Fibroblast of skin of left quadriceps (primary cell): ENCODE measurements around the gene CLEC20A.
A peak's percentile ranks its signal among the peaks of the same experiment; 100 is the strongest.

Source experiments
- DNase-seq, 2 experiments: peaks; one replicate each; pipeline ENCODE4 v3.0.0-alpha.2; 2013; ENCODE audit warnings: low read depth in 2 of 2

Gene CLEC20A

GRCh38 chr1:178472531-178472930, 24.2 kb downstream of the CLEC20A start:
- DNase-seq = no peak

DNA sequence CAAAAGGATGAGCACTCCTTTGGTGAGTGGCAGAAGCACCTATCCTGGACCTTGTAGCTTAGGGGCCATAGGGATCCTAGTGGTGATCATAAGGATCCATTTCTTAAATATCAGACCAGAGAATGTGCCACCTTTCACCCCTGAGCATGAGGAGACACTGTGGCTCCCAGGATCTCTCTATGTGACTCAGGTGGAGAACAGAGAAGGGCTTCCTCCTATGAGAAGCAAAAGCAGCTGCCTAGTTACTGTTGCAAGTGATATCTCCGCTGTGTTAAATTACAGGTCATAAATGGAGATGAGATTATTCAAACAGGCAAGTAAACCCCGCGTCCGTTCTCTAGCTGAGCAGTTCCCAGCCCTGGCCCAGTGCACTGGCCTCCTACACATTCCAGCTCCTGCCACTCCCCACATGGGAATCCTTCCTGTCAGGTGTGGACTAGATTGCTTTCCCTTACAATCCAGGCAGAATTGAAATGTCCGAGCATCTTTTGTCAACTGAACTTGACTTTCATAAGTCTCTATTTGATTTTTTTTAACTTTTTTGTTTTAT, 26.3 kb downstream of the CLEC20A start:
- no peak for DNase-seq

DNA sequence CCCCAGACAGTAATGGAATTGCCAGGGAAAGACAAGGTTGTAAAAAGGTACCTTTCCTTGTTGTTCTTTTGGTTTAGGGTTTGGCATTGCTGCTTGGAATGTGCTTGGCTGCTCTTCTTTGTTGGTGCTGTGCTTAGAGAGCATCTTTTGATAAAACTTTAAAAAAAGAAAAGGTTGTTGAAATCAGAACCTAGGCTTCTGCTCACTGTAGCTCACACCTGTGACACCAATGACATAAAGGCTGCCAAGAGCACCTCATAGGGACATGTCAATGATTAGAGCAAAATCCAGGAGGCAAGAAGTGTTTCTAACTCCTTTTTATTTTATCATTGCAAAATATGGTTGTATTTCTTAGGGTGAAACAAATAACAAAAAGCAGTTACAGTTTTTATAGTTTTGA, 28.9 kb downstream of the CLEC20A start:
- DNase-seq = no peak

GRCh38 chr1:178465011-178465410, 31.8 kb downstream of the CLEC20A start:
- DNase-seq = peak; percentile 36 to 38

- no peak for DNase-seq
Measured at GRCh38 chr1:178464566-178464965, 32.2 kb downstream of the CLEC20A start.

GRCh38 chr1:178464141-178464540, 32.6 kb downstream of the CLEC20A start:
- DNase-seq = no peak

- DNase-seq = no peak
Measured at GRCh38 chr1:178461701-178462100, 35.1 kb downstream of the CLEC20A start.

DNA sequence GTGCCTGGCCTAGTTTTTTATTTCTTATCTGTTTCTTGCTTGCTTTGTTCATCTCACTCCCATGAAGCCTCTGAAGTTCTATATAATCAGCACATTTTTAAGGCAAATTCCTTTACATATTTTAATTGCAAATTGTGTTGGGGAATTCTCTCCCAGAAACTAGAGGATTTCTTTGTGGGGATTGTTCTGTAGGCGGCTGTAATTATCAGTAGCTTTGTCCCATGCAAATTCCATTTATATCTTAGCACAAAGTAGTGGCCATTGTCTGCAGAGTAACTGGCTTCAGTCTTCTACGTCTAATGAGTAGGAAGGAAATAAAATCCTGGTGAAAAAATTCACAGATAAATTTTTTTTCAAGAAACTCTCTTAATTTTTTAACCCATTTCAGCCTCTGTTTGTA, 35.7 kb downstream of the CLEC20A start:
- no peak for DNase-seq

DNA sequence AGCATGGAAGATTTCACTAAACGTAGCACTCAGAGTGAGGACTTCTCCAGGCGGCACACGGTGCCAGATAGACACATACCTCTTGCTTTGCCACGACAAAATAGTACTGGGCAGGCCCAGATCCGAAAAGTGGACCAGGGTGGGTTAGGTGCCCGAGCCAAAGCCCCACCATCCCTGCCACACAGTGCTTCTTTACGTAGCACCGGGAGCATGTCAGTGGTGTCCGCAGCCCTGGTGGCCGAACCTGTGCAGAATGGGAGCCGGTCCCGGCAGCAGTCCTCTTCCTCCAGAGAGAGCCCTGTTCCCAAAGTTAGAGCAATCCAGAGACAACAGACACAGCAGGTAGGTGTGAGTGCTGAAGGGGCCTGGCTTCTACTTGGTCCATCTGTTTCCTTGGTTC, 38.6 kb downstream of the CLEC20A start:
- no peak for DNase-seq

GRCh38 chr1:178457651-178458050, 39.1 kb downstream of the CLEC20A start:
- no peak for DNase-seq

GRCh38 chr1:178456472-178456871, 40.3 kb downstream of the CLEC20A start:
- DNase-seq = no peak

GRCh38 chr1:178452013-178452412, 44.8 kb downstream of the CLEC20A start:
- DNase-seq = no peak

GRCh38 chr1:178451529-178451928, 45.2 kb downstream of the CLEC20A start:
- DNase-seq = peak; percentile 17 to 25

GRCh38 chr1:178450871-178451270, 45.9 kb downstream of the CLEC20A start:
- DNase-seq = no peak

GRCh38 chr1:178442925-178443324, 53.8 kb downstream of the CLEC20A start:
- DNase-seq = no peak

DNA sequence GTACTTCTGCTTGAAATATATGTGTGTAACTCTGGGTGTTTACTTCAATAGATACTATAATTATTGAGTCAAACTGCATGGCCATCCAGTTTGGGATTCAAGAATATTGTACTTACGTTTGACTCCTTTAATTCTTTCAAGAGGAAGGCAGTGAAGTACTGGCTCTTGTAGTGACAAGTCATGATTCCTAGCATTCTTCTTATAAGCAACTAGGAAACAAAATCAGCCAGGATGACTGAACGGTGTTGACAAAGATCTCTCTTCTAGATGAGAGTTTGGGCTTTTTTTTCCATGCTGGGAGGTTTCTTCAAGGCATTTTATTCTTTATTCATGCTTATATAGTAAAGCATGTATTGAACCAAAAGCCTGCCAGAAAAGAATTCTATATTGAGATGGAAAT, 58.3 kb downstream of the CLEC20A start:
- no peak for DNase-seq

DNA sequence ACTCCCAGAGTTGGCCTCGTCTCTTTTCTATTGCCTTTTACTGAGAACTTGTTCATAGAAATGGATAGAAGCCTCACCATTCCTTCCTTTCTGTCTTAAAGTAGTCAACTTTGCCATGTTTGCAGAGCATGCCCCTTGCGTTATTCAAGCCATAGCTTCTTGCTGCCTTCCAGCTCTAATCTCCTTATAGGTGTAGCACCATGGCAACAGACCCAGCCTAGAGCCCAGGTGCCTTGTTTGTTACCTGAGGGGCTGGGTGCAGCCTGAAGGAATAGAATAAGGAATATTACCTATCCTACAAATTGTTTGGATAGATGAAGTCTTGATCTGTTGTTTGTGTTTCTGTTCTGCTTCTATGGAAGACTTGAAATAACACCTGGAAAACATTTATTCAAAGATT, 59.9 kb downstream of the CLEC20A start:
- DNase-seq = no peak

DNA sequence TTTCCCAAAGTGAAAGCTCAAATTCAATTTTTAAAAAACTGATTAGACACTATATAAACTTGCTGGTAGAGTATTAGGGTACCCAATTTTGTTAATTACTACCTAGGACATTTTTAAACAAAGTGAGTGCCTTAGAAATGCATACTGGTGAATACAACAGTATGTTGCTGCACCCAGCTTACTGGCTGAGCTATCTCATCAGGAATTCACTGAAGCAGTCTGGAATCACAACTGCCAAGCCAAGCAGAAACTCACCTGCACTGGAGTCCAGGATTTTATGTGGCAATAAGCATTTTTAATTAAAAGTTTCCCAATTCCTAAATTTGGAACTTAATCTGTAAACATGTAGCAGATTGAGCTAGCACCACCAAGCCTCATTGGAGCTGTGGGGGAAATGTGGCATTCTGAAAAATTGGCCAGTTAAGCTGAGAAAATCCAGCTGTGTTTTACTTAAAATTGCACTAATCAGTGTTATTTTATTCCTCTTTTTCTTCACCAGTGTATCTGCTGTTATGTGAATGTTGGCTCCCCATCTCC, 61.8 kb downstream of the CLEC20A start:
- DNase-seq = no peak

DNA sequence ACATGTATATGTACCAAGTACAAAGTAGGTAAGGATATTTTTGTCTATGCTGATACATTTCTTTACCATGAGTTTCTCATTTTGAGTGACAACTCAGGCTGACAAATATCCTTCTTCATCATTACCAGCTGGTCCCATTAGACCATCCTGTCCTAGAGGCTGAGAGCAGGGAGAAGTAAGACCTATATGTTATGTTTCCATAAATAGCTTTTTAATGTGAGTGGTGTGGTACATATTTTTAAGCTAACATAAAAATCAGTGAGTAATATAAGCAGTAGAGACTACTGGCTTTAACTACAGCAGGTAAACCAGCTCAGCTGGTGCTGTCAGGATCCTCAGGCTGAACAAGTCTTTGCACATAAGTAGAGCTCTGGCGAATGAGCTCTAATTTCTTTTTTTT, 62.4 kb downstream of the CLEC20A start:
- DNase-seq = no peak
